ENCODE measurements around the gene ADCY9. TPM values are rescaled to one million over a fixed set of nuclear protein-coding genes. Genes with fewer than 3 reads are reported as not detected.

ADCY9 gene
- total RNA-seq, 2 donors from 2014 or later = 31.5 to 42.2 TPM

DNA sequence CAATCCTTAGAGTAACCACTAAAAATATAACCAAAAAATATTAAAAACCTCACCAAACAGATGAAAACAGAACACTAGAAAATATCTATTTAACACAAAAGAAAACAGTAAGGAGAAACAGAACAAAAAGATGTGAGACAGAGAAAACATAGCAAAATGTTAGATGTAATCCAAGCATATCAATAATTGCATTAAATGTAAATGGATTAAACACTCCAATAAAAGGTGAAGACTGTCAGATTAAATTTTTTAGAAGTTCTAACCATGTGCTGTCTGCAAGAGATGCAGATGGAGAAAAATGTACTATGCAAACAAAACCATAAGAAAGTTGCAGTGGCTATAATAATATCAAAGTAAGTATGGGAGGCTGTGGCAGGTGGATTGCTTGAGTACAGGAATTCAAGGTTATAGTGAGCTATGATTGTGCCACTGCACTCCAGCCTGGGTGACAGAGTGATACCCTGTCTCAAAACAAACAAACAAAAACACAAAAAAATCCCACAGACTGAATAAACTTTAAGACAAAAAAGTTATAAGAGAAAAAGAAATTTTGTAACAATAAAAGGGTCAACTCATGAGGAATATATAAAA lies 53.9 kb downstream of the ADCY9 start:
- no peak overlapping the region for H3K27ac ChIP-seq
- no peak overlapping the region for H3K4me3 ChIP-seq
- no peaks in the 10 kb centered on the region for H3K27me3 ChIP-seq
- H3K36me3 ChIP-seq = no peaks in the 10 kb centered on the region
- H3K4me1 ChIP-seq = no peaks in the 10 kb centered on the region
- DNase-seq (ENCODE audit: low spot score) = no peak
- H3K9me3 ChIP-seq = peaks cover 6 to 27% of the 10 kb centered on the region in 2 donors
- TF ChIP-seq, protein P1, sequence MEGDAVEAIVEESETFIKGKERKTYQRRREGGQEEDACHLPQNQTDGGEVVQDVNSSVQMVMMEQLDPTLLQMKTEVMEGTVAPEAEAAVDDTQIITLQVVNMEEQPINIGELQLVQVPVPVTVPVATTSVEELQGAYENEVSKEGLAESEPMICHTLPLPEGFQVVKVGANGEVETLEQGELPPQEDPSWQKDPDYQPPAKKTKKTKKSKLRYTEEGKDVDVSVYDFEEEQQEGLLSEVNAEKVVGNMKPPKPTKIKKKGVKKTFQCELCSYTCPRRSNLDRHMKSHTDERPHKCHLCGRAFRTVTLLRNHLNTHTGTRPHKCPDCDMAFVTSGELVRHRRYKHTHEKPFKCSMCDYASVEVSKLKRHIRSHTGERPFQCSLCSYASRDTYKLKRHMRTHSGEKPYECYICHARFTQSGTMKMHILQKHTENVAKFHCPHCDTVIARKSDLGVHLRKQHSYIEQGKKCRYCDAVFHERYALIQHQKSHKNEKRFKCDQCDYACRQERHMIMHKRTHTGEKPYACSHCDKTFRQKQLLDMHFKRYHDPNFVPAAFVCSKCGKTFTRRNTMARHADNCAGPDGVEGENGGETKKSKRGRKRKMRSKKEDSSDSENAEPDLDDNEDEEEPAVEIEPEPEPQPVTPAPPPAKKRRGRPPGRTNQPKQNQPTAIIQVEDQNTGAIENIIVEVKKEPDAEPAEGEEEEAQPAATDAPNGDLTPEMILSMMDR (IDR thresholded peaks at IDR 0.05) = no peak

DNA sequence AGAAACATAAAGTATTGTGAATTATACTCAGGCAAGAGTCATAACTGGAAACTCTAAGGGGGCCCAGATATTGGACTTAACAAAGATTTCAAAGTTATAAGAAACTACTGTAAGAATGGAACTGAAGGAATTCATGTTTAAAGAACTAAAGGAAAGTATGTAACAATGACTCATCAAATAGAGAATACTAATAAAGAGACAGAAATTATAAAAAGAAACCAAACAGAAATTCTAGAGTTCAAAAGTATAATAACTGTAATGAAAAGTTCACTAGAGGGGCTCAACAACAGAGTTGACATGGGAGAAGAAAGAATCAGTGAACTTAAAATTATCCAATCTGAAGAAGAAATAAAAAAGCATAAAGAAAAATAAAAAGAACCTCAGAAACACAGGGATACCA lies 55.4 kb downstream of the ADCY9 start:
- Histone ChIP-seq H3K27ac (no peak overlapping the region), H3K9me3 (peaks cover 6 to 27% of the 10 kb centered on the region in 2 donors)
- TF ChIP-seq, protein P1 (IDR thresholded peaks at IDR 0.05) = no peak

DNA sequence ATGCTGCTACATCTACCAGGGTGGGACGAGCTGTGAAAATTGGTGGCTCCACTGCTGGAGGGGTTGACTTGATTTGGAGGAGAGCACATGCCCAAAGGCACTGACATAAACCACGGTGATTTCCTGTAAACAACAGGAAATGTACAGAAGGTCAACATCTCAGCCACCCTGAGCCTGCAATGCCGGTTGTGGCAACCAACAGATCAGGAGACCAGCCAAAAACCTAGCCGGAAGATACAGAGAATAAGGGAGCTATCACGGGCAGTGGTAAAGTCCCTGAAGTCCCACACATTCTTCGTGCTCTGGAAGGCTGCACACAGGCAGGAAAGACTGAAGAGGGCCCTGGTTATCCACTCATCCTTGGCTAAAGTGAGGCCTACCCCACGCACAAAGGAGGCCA lies 56.2 kb downstream of the ADCY9 start:
- Histone ChIP-seq H3K4me1 (peaks cover 0 to under 1% of the 10 kb centered on the region in 2 donors), H3K9me3 (peaks cover 6 to 27% of the 10 kb centered on the region in 2 donors), H3K27ac (no peak overlapping the region), H3K4me3 (no peak overlapping the region), H3K36me3 (no peaks in the 10 kb centered on the region), H3K27me3 (no peaks in the 10 kb centered on the region)
- TF ChIP-seq, protein P1 (IDR thresholded peaks at IDR 0.05) = no peak
- no peak for DNase-seq (ENCODE audit: low spot score)

More for the DNA sequence above, 55.4 kb downstream of the ADCY9 start:
- DNase-seq (ENCODE audit: low spot score) = no peak
- Histone ChIP-seq H3K36me3 (no peaks in the 10 kb centered on the region), H3K4me3 (no peak overlapping the region), H3K4me1 (no peaks in the 10 kb centered on the region), H3K27me3 (no peaks in the 10 kb centered on the region)

DNA sequence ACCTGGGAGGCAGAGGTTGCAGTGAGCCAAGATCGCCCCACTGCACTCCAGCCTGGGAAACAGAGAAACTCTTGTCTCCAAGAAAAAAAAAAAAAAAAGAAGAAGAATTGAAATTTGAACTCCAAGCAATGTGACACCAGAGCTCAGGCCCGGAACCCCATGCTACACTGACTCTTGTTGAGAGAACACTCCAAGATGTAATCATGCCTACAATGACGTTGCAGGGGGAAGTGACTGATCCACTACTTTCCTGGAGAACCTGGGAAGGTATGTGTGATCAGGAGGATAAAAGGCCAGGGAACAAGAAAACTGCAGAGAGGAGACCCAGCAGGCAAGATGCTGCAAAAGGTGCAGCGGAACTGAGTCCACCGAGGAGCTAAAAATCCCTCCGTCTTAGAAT lies 57.9 kb downstream of the ADCY9 start:
- TF ChIP-seq, protein P1 (IDR thresholded peaks at IDR 0.05) = no peak
- Histone ChIP-seq H3K27me3 (no peaks in the 10 kb centered on the region), H3K4me3 (no peak overlapping the region), H3K9me3 (peaks cover 6 to 27% of the 10 kb centered on the region in 2 donors), H3K36me3 (no peaks in the 10 kb centered on the region), H3K27ac (no peak overlapping the region), H3K4me1 (peaks cover 0 to 16% of the 10 kb centered on the region in 2 donors)
- DNase-seq (ENCODE audit: low spot score) = no peak

DNA sequence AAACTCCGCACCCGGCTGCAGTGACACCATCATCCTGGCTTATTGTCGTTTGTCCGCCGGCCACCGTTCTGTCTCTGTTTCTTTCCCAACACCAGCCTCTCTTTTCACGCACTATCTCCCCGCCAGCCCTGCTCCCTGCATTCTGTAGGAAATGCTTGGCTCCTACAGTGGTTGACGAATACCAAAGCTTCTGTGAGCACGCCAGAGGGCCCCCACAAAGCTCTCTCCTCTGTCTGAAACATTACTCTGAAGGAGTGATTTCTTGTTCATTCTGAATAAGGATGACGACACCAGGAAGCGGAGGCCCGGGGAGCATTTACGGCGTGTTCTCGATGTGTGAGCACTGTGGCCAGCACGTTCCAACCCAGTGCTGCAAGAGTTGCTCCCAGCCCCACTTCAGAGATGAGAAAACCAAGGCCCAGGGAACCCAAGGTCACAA lies 58.8 kb downstream of the ADCY9 start:
- TF ChIP-seq, protein P1 (IDR thresholded peaks at IDR 0.05) = no peak
- no peak overlapping the region for H3K27ac ChIP-seq
- DNase-seq (ENCODE audit: low spot score) = no peak
- H3K9me3 ChIP-seq = peaks cover 6 to 22% of the 10 kb centered on the region in 2 donors
- no peaks in the 10 kb centered on the region for H3K36me3 ChIP-seq
- H3K4me3 ChIP-seq = no peak overlapping the region
- no peaks in the 10 kb centered on the region for H3K27me3 ChIP-seq
- peaks cover 0 to 26% of the 10 kb centered on the region in 2 donors for H3K4me1 ChIP-seq

All from right atrium auricular region (tissue), 2 donors.